A549 (cell line): Measurements from ENCODE around the gene BCL3.

Experiments used
- CTCF ChIP-seq: fragments of >200 bp; sonication (Bioruptor Twin); formaldehyde crosslinking; IDR thresholded peaks from 3 replicates; pipeline ENCODE4 v1.5.1; 2016
- EP300 ChIP-seq, 2 experiments: fragments of >200 bp; sonication (Bioruptor Twin); formaldehyde crosslinking; IDR thresholded peaks; 2 replicates in 1 of 2; 3 replicates in 1 of 2; pipeline ENCODE4 v1.6.1; 2016 to 2017
- ESRRA ChIP-seq: fragments of 150-350 bp; IDR thresholded peaks from 2 replicates; pipeline ENCODE4 v1.6.1; 2014; ENCODE audit warnings: mild to moderate bottlenecking, low read length, borderline replicate concordance
- GATA3 ChIP-seq: IDR thresholded peaks from 2 replicates; pipeline ENCODE4 v1.6.1; 2012; ENCODE audit warnings: borderline replicate concordance
- JUN ChIP-seq, 2 experiments: fragments of >200 bp; sonication (Bioruptor Twin); formaldehyde crosslinking; IDR thresholded peaks; 2 replicates in 1 of 2; 3 replicates in 1 of 2; pipeline ENCODE4 v1.6.1; 2016 to 2017
- NFE2L2 ChIP-seq: fragments of 150-350 bp; conservative IDR thresholded peaks from 2 replicates; pipeline ENCODE4 v1.6.1; 2014; ENCODE audit warnings: low read length
- NPAS2 ChIP-seq: fragments of 250-450 bp; sonication (Bioruptor Pico); IDR thresholded peaks from 2 replicates; pipeline ENCODE4 v1.8.0; 2022; ENCODE audit warnings: mild to moderate bottlenecking, moderate library complexity, borderline replicate concordance
- PBX3 ChIP-seq: IDR thresholded peaks from 2 replicates; pipeline ENCODE4 v1.6.1; 2012
- POLR2A ChIP-seq: IDR thresholded peaks from 2 replicates; pipeline ENCODE4 v1.6.1; 2012; ENCODE audit warnings: mild to moderate bottlenecking, low read length
- RAD21 ChIP-seq, 2 experiments: fragments of >200 bp in 1 of 2; sonication (Bioruptor Twin) in 1 of 2; formaldehyde crosslinking in 1 of 2; IDR thresholded peaks in 1 of 2; conservative IDR thresholded peaks in 1 of 2; 2 replicates in 1 of 2; 3 replicates in 1 of 2; pipeline ENCODE4 v1.6.1; 2012 to 2018; ENCODE audit warnings: inconsistent platforms in 1 of 2
- SREBF2 ChIP-seq: fragments of 450-650 bp; IDR thresholded peaks from 2 replicates; pipeline ENCODE4 v1.6.1; 2014; ENCODE audit warnings: mild to moderate bottlenecking, moderate library complexity
- ZC3H11A ChIP-seq: fragments of 450-650 bp; IDR thresholded peaks from 2 replicates; pipeline ENCODE4 v1.6.1; 2014; ENCODE audit warnings: antibody characterized with exemption, mild to moderate bottlenecking
- ZFP36 ChIP-seq: fragments of 450-650 bp; IDR thresholded peaks from 2 replicates; pipeline ENCODE4 v1.6.1; 2014; ENCODE audit warnings: borderline replicate concordance; ENCODE audit not compliant: partially characterized antibody
- TF ChIP-seq, protein P1 (sequence below): fragments of 200-600 bp; sonication (generic); IDR thresholded peaks from 2 replicates; pipeline ENCODE4 v1.6.1; 2016; ENCODE audit warnings: antibody characterized with exemption, mild to moderate bottlenecking, moderate library complexity

DNA sequence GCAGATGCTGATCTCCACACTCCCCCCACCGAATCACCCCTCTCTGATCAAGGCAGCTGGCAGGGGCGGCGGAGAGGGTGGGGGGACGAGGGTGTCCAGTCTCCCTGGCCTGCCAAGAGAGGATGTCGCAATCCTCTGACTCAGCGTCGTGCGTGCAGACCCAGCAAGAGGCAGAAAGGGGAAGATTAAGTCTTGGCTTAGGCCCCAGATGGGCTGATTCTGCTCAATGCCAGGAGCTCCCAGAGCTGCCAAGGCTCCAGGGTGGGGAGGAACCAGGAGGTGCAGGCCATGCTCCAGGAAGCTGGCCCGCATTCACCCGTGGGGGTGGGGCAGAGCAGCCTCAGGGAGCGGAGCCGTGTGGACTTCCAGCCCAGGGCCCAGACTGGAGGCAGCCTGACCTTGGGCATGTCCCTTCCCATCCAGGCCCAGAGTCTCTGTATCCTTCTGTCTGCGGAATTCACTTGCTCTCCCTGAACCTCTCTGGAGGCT lies 6.6 kb upstream of the BCL3 start:
- TF ChIP-seq PBX3 = peak; percentile 93
- peak; percentile 97 to 99 for TF ChIP-seq EP300 (IDR thresholded peaks at IDR 0.05)
- peak; percentile 39; the same call in 1 of the 2 replicates for TF ChIP-seq POLR2A
- TF ChIP-seq NPAS2 (CRISPR knock-in tag) = no peak
- peak; percentile 99 to 100 for TF ChIP-seq JUN (IDR thresholded peaks at IDR 0.05)
- peak; percentile 40 for TF ChIP-seq NFE2L2
- TF ChIP-seq CTCF = no peak
- peak; percentile 97 for TF ChIP-seq ESRRA
- peak; percentile 98 for TF ChIP-seq GATA3
- TF ChIP-seq, protein P1, sequence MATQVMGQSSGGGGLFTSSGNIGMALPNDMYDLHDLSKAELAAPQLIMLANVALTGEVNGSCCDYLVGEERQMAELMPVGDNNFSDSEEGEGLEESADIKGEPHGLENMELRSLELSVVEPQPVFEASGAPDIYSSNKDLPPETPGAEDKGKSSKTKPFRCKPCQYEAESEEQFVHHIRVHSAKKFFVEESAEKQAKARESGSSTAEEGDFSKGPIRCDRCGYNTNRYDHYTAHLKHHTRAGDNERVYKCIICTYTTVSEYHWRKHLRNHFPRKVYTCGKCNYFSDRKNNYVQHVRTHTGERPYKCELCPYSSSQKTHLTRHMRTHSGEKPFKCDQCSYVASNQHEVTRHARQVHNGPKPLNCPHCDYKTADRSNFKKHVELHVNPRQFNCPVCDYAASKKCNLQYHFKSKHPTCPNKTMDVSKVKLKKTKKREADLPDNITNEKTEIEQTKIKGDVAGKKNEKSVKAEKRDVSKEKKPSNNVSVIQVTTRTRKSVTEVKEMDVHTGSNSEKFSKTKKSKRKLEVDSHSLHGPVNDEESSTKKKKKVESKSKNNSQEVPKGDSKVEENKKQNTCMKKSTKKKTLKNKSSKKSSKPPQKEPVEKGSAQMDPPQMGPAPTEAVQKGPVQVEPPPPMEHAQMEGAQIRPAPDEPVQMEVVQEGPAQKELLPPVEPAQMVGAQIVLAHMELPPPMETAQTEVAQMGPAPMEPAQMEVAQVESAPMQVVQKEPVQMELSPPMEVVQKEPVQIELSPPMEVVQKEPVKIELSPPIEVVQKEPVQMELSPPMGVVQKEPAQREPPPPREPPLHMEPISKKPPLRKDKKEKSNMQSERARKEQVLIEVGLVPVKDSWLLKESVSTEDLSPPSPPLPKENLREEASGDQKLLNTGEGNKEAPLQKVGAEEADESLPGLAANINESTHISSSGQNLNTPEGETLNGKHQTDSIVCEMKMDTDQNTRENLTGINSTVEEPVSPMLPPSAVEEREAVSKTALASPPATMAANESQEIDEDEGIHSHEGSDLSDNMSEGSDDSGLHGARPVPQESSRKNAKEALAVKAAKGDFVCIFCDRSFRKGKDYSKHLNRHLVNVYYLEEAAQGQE = peak; percentile 25; the same call in 1 of the 2 replicates
- TF ChIP-seq ZFP36 = no peak
- TF ChIP-seq SREBF2 = no peak
- peak; percentile 37 to 67 for TF ChIP-seq RAD21 (conservative IDR thresholded peaks at IDR 0.05 in 1 of 2, IDR thresholded peaks at IDR 0.05 in 1 of 2)
- no peak for TF ChIP-seq ZC3H11A
